Measurements from ENCODE around the gene PKDREJ.

PKDREJ gene

GRCh38 chr22:46214616-46215015, 48.5 kb downstream of the PKDREJ start:
- TF ChIP-seq, protein P1, sequence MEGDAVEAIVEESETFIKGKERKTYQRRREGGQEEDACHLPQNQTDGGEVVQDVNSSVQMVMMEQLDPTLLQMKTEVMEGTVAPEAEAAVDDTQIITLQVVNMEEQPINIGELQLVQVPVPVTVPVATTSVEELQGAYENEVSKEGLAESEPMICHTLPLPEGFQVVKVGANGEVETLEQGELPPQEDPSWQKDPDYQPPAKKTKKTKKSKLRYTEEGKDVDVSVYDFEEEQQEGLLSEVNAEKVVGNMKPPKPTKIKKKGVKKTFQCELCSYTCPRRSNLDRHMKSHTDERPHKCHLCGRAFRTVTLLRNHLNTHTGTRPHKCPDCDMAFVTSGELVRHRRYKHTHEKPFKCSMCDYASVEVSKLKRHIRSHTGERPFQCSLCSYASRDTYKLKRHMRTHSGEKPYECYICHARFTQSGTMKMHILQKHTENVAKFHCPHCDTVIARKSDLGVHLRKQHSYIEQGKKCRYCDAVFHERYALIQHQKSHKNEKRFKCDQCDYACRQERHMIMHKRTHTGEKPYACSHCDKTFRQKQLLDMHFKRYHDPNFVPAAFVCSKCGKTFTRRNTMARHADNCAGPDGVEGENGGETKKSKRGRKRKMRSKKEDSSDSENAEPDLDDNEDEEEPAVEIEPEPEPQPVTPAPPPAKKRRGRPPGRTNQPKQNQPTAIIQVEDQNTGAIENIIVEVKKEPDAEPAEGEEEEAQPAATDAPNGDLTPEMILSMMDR (IDR thresholded peaks at IDR 0.05; ENCODE audit: low read depth, low read length), result no peak
- DNase-seq (ENCODE audit: extremely low read depth, low read depth), result no peak

- DNase-seq (ENCODE audit: extremely low read depth, low read depth), result no peak
- TF ChIP-seq, protein P1 (IDR thresholded peaks at IDR 0.05; ENCODE audit: low read depth, low read length), result no peak
Measured at GRCh38 chr22:46214149-46214548, 49.0 kb downstream of the PKDREJ start.

- TF ChIP-seq, protein P1 (IDR thresholded peaks at IDR 0.05; ENCODE audit: low read depth, low read length), result no peak
- no peak for DNase-seq (ENCODE audit: extremely low read depth, low read depth)
Measured at GRCh38 chr22:46213052-46213451, 50.1 kb downstream of the PKDREJ start.

DNA sequence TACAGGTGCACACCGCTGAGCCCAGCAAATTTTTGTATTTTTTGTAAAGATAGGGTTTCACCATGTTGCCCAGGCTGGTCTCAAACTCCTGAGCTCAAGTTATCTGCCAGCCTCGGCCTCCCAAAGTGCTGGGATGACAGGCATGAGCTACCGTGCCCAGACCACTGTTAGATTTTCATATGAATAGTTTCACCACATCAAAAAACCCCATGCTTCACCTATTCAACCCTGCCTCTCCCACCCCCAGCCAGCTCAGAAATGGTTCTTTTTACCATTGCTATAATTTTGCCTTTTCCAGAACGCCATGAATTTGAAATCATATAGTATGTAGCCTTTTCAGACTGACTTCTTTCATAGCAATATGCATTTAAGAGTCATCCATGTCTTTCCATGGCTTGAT, 50.9 kb downstream of the PKDREJ start:
- DNase-seq (ENCODE audit: extremely low read depth, low read depth), result no peak
- TF ChIP-seq, protein P1 (IDR thresholded peaks at IDR 0.05; ENCODE audit: low read depth, low read length), result no peak

DNA sequence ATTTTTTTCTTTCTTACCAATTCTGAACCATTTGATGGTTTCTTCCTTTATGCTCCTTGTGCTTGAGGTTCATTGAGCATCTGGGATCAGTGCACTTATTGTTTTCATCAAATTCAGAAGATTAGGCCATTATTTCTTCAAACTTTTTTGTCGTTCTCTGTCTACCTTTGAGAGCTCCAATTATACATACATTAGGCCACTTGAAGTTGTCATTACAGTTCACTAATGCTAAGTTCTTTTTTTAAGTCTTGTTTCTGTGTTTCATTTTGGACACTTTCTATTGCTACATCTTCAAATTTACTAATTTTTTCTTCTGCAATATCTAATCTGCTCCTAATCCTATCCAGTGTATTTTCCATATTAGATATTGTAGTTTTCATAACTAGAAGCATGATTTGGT, 53.9 kb downstream of the PKDREJ start:
- no peak for DNase-seq (ENCODE audit: extremely low read depth, low read depth)
- TF ChIP-seq, protein P1 (IDR thresholded peaks at IDR 0.05; ENCODE audit: low read depth, low read length), result no peak

All from AG09319 (cell line).